Esophagus muscularis mucosa (tissue), 4 donors: ENCODE results near the gene DISP2.

ENCODE experiments used
- EP300 ChIP-seq: sonication (generic); formaldehyde crosslinking; IDR thresholded peaks from one replicate; pipeline ENCODE4 v1.6.1; 2017; ENCODE audit warnings: antibody characterized with exemption
- POLR2A ChIP-seq: fragments of 450-650 bp; IDR thresholded peaks from one replicate; pipeline ENCODE4 v1.6.1; 2017; ENCODE audit warnings: antibody characterized with exemption, moderate library complexity, mild to moderate bottlenecking, low read depth
- POLR2AphosphoS5 ChIP-seq, 2 donors: sonication (generic); formaldehyde crosslinking; IDR thresholded peaks; one replicate each; pipeline ENCODE4 v1.6.1; 2017; ENCODE audit warnings: antibody characterized with exemption in 2 of 2
- TF ChIP-seq, protein P1 (sequence below), 3 experiments: fragments of 200-600 bp in 2 of 3; fragments of 450-650 bp in 1 of 3; sonication (generic) in 2 of 3; IDR thresholded peaks; one replicate each; pipeline ENCODE4 v1.5.1; 2017 to 2019; ENCODE audit warnings: antibody characterized with exemption in 3 of 3, mild to moderate bottlenecking in 2 of 3, moderate library complexity in 1 of 3

DNA sequence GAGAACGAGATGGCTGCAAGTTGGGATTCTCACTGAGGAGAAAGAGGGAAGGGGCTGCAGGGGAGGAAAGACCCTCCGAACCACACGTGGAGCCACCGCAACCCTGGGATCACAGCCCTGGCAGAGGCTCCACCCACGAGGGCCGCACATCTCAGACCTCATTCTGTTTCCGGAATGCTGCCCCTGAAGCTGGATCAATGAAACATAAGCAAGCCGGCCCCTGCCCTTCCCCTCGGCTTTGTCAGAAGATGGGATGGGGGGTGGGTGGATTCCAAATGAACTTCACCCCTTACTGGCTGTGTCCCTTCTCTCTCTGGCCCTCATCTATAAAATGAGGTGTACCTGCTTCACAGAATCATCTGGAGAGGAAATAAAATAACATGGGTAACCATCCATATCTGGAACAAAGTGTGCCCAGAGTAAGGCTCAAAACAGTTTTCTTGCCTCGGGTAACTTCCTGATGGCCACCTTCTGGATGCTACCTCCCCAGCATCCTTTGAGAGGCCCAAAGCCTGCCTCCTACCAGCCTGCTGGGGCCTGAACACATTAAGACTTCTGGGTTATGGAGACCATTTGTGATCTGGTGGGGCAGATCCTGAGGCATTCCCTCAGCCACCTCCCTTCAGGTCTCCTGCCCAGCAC is 12.7 kb upstream of the DISP2 start:
- TF ChIP-seq, protein P1, sequence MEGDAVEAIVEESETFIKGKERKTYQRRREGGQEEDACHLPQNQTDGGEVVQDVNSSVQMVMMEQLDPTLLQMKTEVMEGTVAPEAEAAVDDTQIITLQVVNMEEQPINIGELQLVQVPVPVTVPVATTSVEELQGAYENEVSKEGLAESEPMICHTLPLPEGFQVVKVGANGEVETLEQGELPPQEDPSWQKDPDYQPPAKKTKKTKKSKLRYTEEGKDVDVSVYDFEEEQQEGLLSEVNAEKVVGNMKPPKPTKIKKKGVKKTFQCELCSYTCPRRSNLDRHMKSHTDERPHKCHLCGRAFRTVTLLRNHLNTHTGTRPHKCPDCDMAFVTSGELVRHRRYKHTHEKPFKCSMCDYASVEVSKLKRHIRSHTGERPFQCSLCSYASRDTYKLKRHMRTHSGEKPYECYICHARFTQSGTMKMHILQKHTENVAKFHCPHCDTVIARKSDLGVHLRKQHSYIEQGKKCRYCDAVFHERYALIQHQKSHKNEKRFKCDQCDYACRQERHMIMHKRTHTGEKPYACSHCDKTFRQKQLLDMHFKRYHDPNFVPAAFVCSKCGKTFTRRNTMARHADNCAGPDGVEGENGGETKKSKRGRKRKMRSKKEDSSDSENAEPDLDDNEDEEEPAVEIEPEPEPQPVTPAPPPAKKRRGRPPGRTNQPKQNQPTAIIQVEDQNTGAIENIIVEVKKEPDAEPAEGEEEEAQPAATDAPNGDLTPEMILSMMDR (IDR thresholded peaks at IDR 0.05): no peak
- TF ChIP-seq EP300 (no peak), POLR2AphosphoS5 (IDR thresholded peaks at IDR 0.05) (no peak), POLR2A (no peak)
